Measurements from ENCODE around the gene FCER2.

Gene FCER2

DNA sequence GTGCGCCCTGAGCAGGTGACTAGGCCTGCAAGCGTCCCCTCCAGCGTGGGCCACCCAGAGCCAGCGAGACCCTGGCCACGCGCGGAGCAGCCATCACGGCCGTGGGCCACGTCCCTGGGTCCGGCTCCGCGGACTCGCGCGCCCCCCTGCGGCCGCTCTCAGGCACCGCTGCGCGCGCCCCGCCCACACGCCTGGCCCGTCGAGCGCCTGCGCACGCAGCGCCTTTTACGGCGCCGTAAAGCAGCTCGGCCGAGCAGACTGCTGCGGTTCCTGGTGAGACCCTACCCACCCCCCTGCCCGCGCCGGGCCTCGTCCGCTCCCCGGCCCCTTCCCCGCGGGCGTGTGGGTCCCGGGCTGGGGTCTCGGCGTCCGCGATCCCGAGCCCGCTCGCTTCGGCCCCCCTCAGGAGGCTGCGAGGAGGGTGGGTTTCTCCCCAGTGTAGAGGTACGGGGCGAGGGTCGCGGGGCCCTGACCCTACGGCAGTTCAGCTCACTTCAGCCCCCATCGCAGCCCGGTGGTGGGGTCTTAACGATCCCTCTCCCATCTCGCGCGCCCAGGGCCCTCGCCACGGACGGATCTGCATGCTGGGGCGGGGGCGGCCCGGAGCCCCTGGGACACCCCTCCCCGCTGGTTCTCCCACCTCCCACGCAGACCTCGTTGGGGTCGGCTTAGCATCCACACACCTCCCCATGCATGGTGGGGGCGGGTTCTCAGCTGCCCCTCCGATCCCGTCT is 21.2 kb downstream of the FCER2 start, which contains the start of gene TRAPPC5:
Gene TRAPPC5, plus strand, starts transcription at position 228 of the 734 bp plus-strand sequence. CDS start 1,421 bp downstream, outside the sequence.
- peaks cover 13% of the 10 kb centered on the region for H3K79me2 ChIP-seq (ENCODE audit: low read length)
- peak within 1 kb of the TSS; percentile 100 for H2AFZ ChIP-seq (ENCODE audit: low read length)
- peak within 1 kb of the TSS; percentile 100 for H3K4me3 ChIP-seq (ENCODE audit: low read length)
- 0 out of 2 replicates have a peak, but pooled peaks cover 3% of the 10 kb centered on the region for H3K4me1 ChIP-seq (ENCODE audit: low read length)
- no peaks in the 10 kb centered on the region for H3F3A ChIP-seq (ENCODE audit: insufficient read depth, low read length)
- H3K9me2 ChIP-seq (replicated peaks; ENCODE audit: insufficient read depth, low read length): no peaks in the 10 kb centered on the region
- peaks cover 38% of the 10 kb centered on the region for H3K27me3 ChIP-seq (replicated peaks; ENCODE audit: insufficient read depth, low read length)
- no peaks in the 10 kb centered on the region for H4K20me1 ChIP-seq (ENCODE audit: insufficient read depth, low read length)
- no peaks in the 10 kb centered on the region for H3K9me3 ChIP-seq (replicated peaks; ENCODE audit: insufficient read depth, low read length)
- H3K9ac ChIP-seq (ENCODE audit: low read length): peak within 1 kb of the TSS; percentile 92
- H3K4me2 ChIP-seq (ENCODE audit: low read depth, low read length): peak within 1 kb of the TSS; percentile 99
- TF ChIP-seq, protein P1, sequence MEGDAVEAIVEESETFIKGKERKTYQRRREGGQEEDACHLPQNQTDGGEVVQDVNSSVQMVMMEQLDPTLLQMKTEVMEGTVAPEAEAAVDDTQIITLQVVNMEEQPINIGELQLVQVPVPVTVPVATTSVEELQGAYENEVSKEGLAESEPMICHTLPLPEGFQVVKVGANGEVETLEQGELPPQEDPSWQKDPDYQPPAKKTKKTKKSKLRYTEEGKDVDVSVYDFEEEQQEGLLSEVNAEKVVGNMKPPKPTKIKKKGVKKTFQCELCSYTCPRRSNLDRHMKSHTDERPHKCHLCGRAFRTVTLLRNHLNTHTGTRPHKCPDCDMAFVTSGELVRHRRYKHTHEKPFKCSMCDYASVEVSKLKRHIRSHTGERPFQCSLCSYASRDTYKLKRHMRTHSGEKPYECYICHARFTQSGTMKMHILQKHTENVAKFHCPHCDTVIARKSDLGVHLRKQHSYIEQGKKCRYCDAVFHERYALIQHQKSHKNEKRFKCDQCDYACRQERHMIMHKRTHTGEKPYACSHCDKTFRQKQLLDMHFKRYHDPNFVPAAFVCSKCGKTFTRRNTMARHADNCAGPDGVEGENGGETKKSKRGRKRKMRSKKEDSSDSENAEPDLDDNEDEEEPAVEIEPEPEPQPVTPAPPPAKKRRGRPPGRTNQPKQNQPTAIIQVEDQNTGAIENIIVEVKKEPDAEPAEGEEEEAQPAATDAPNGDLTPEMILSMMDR (IDR thresholded peaks at IDR 0.05; ENCODE audit: low read length): peak; percentile 98
- TF ChIP-seq EZH2phosphoT487 (IDR thresholded peaks at IDR 0.05; ENCODE audit: low read length): no peak
- H3K27ac ChIP-seq (ENCODE audit: low read length): no peak within 1 kb of the TSS
- H3K36me3 ChIP-seq (replicated peaks; ENCODE audit: insufficient read depth, low read length): no peaks in the 10 kb centered on the region
- peak; percentile 90 for DNase-seq

DNA sequence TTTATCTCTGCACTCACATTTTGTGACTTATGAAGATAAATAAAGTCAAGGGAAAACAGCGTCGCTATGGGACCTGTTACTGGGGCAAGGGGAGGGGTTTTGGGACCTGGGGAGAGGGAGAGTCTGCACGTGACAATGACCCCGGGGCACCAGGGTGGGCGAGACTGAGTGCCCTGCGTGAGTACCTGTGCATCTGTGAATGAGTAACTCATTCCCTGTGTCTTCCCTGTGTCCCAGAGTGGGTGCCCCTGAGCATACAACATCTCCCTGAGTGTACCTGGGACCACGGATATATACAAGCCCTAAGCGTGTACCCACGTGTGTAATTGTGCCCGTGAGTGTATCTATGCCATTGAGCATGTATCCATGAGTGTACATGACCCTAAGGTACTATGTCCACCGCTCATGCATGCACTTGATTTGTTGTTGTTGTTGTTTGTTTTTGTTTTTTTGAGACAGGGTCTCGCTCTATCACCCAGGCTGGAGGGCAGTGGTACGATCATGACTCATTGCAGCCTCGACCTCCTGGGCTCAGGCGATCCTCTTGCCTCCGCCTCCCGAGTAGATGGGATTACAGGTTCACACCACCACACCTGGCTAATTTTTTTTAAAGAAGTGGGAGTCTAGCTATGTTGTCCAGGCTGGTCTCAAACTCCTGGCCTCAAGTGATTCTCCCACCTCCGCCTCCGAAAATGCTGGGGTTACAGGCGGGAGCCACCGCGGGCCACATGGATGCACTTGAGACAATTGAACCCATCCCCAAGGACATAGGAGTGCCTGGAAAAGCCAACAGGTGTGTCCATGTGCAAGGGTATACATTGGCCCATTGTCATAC is 21.9 kb downstream of the FCER2 start:
- no peaks in the 10 kb centered on the region for H3F3A ChIP-seq (ENCODE audit: insufficient read depth, low read length)
- H3K9me3 ChIP-seq (replicated peaks; ENCODE audit: insufficient read depth, low read length): no peaks in the 10 kb centered on the region
- peaks cover 13% of the 10 kb centered on the region for H3K79me2 ChIP-seq (ENCODE audit: low read length)
- H3K27me3 ChIP-seq (replicated peaks; ENCODE audit: insufficient read depth, low read length): peaks cover 42% of the 10 kb centered on the region
- H3K4me3 ChIP-seq (ENCODE audit: low read length): peak overlapping the region; percentile 100
- no peaks in the 10 kb centered on the region for H4K20me1 ChIP-seq (ENCODE audit: insufficient read depth, low read length)
- H3K27ac ChIP-seq (ENCODE audit: low read length): no peak overlapping the region
- H2AFZ ChIP-seq (ENCODE audit: low read length): peak overlapping the region; percentile 81
- peak overlapping the region; percentile 99 for H3K4me2 ChIP-seq (ENCODE audit: low read depth, low read length)
- H3K36me3 ChIP-seq (replicated peaks; ENCODE audit: insufficient read depth, low read length): no peaks in the 10 kb centered on the region
- DNase-seq: no peak
- TF ChIP-seq EZH2phosphoT487 (IDR thresholded peaks at IDR 0.05; ENCODE audit: low read length) (no peak), EZH2 (optimal IDR thresholded peaks at IDR 0.05; ENCODE audit: low read depth, low read length) (no peak)
- TF ChIP-seq, protein P1 (IDR thresholded peaks at IDR 0.05; ENCODE audit: low read length): no peak
- H3K9ac ChIP-seq (ENCODE audit: low read length): no peak overlapping the region
- H3K4me1 ChIP-seq (ENCODE audit: low read length): 0 out of 2 replicates have a peak, but pooled peaks cover 3% of the 10 kb centered on the region
- H3K9me2 ChIP-seq (replicated peaks; ENCODE audit: insufficient read depth, low read length): no peaks in the 10 kb centered on the region

DNA sequence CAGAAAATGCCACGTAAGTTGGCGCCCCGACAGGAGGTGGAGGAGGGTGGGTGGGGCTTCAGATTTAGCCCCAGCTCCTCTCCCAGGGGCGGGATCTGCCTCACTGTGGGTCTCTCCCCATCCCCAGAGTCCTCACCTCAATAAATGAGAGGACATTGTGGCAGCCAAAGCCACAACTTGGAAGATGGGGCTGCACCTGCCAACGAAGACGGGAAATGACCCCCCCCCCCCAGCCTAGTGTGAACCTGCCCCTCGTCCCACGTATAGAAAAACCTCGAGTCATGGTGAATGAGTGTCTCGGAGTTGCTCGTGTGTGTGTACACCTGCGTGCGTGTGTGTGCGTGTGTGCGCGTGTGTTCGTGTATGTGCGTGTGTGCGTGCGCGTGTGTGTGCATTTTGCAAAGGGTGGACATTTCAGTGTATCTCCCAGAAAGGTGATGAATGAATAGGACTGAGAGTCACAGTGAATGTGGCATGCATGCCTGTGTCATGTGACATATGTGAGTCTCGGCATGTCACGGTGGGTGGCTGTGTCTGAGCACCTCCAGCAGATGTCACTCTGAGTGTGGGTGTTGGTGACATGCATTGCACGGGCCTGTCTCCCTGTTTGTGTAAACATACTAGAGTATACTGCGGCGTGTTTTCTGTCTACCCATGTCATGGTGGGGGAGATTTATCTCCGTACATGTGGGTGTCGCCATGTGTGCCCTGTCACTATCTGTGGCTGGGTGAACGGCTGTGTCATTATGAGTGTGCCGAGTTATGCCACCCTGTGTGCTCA is 22.8 kb downstream of the FCER2 start:
- H3K27me3 ChIP-seq (replicated peaks; ENCODE audit: insufficient read depth, low read length): peaks cover 44% of the 10 kb centered on the region
- H3K4me3 ChIP-seq (ENCODE audit: low read length): no peak overlapping the region
- TF ChIP-seq EZH2phosphoT487 (IDR thresholded peaks at IDR 0.05; ENCODE audit: low read length): no peak
- TF ChIP-seq, protein P1 (IDR thresholded peaks at IDR 0.05; ENCODE audit: low read length): peak; percentile 38
- H3F3A ChIP-seq (ENCODE audit: insufficient read depth, low read length): no peaks in the 10 kb centered on the region
- H3K4me2 ChIP-seq (ENCODE audit: low read depth, low read length): no peak overlapping the region
- H3K4me1 ChIP-seq (ENCODE audit: low read length): 0 out of 2 replicates have a peak, but pooled peaks cover 3% of the 10 kb centered on the region
- peaks cover 13% of the 10 kb centered on the region for H3K79me2 ChIP-seq (ENCODE audit: low read length)
- H2AFZ ChIP-seq (ENCODE audit: low read length): no peak overlapping the region
- no peak overlapping the region for H3K9ac ChIP-seq (ENCODE audit: low read length)
- no peaks in the 10 kb centered on the region for H3K9me2 ChIP-seq (replicated peaks; ENCODE audit: insufficient read depth, low read length)
- H4K20me1 ChIP-seq (ENCODE audit: insufficient read depth, low read length): no peaks in the 10 kb centered on the region
- peak; percentile 23 for DNase-seq
- no peaks in the 10 kb centered on the region for H3K36me3 ChIP-seq (replicated peaks; ENCODE audit: insufficient read depth, low read length)
- H3K9me3 ChIP-seq (replicated peaks; ENCODE audit: insufficient read depth, low read length): no peaks in the 10 kb centered on the region
- no peak overlapping the region for H3K27ac ChIP-seq (ENCODE audit: low read length)
